DMS53 treated with DMSO at 0.1 percent for 48 hours (cell line): Measurements from ENCODE around the gene MAP2K2.

Experiments used
- DNase-seq: peaks from one replicate; lab custom pipeline; 2025; ENCODE audit not compliant: unreplicated experiment; lab: John Stamatoyannopoulos, UW

The MAP2K2 gene

GRCh38 chr19:4100647-4101495 is 23.1 kb downstream of the MAP2K2 start:
- DNase-seq, result no peak

GRCh38 chr19:4099041-4099764 is 24.7 kb downstream of the MAP2K2 start:
- DNase-seq, result no peak

DNA sequence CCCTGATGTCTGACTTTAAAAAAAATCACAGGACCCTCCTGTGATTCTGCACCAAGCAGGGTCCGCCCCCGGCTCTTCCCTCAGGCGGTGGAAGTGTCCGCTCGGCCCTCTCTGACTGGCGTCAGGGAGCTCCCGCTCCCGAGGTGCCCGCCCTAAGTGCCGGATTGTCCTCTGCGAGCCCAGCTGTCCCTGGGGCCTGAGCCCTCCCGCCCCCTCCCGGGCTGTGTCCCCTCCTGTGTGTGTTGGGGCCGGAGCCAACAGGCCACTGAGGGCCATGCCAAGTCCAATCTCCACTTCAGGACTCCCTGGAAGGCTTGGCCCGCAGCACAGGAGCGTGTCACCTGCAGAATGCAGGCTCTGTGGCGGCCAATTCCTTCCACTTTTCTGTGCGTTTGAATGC is 25.4 kb downstream of the MAP2K2 start:
- no peak for DNase-seq

DNA sequence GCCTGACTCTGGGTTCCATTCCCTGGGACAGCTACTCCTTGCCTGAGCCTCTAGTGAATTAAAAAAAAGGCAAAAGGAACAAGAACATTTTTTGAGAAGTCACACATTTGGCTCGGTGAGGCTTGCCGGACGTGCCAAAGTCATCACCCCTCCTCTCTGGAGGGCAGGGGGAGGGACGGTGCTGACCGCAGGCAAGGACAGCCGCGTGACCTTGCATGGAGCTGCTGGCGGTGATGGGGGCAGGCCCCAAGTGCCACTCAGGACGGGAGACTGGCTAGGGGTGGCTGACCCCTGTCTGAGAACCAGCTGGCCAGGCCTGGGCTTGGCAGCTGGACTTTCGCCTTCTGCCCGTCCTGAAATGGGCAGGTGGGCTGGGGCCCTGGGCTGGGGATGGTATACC is 26.4 kb downstream of the MAP2K2 start:
- DNase-seq, result no peak

GRCh38 chr19:4096049-4096892 is 27.7 kb downstream of the MAP2K2 start:
- no peak for DNase-seq

DNA sequence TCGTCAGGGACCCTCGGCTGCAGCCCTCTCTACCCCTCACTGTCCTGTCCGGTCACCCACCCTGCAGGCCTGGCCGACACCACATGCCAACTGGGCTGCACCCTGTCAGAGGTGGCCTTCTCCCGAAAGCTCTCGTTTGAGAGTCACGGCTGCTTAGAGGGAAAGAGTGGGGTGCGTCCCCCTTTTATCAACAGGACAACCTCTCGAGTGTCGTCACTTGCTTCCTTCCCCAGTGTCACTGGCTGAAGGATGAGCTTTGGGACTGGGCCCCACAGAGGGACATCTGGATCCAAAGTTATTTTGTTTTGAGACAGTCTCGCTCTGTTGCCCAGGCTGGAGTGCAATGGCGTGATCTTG is 28.5 kb downstream of the MAP2K2 start:
- no peak for DNase-seq

- no peak for DNase-seq
These were observed 29.0 kb downstream of the MAP2K2 start for GRCh38 chr19:4094761-4095487.

DNA sequence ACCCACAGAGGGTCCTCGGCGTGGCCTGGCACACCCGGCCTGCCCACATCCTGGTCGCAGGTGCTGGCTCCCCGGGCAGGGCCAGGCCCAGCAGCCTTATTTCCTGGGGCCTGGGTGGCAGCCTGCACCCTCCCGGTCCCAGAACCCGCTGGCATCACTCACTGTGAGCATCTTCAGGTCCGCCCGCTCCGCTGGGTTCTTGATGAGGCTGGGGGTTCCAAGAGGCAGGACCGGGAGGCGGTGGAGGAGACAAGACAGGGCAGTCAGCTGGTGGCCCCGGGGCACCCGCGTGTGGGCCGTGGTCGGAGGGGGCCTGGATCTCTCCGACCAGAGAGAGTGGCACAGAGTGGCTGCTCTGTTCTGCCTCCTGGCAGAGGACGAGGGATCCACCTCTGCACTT is 29.6 kb downstream of the MAP2K2 start:
- no peak for DNase-seq

- no peak for DNase-seq
These were observed 30.2 kb downstream of the MAP2K2 start for GRCh38 chr19:4093643-4094175.

DNA sequence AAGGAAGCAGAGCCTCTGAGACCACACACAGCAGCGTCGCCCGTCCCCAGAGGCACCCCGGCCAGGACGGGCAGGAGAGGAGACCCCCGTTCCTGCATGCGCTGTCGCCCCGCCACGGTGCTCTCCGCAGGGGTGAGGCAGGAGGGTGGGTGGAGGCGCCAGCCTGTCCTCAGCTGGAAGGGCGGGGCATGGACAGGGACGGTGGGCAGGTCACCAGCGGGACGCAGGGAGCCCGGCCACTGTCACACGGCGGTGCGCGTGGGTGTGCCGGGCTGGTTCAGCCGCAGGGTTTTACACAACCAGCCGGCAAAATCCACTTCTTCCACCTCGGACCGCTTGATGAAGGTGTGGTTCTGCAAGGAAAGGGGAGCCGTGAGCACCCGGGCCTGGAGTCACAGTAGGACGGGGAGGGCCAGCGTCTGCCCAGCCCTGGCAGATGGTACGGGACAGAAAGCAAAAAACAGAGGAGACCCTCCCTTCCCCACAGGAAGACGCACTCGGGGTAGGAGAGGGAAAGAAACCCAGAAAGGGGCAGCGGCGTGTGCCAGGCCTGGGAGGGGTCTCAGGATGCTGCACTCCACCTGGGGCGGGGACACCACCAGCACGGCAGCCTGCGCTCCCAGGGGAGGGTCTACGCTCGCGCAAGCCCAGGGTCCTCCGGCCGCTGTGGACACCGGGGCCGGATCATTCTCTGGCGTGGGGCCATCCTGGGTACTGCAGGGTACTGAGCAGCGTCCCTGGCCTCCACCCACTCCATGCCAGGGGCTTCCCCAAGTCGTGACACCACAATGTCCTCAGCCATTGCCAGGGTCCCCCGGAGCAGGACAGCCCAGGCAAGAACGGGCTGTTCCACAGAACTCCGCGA is 33.3 kb downstream of the MAP2K2 start:
- no peak for DNase-seq

- DNase-seq, result no peak
These were observed 34.0 kb downstream of the MAP2K2 start for GRCh38 chr19:4089946-4090345.

GRCh38 chr19:4089400-4089908 is 34.5 kb downstream of the MAP2K2 start:
- no peak for DNase-seq

DNA sequence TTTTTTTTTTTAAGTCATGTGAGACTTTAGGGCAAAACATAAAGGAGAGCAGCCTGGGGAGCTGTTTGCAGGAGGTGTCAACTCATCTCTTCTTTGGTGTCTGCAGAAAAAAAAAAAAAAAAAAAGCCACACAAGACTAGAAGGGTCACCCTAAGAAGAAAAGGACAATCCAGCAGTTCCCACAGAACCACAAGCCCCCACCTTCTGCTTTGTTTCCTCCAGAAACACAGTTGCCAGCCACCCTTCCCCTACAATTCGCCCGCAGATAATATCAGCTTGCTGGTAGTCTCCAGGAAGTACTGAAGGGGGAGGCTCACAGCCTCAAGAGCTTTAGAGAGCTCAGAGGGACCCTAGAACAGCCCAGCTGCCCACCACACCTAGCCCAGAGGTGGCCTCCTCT is 34.9 kb downstream of the MAP2K2 start:
- DNase-seq, result no peak

DNA sequence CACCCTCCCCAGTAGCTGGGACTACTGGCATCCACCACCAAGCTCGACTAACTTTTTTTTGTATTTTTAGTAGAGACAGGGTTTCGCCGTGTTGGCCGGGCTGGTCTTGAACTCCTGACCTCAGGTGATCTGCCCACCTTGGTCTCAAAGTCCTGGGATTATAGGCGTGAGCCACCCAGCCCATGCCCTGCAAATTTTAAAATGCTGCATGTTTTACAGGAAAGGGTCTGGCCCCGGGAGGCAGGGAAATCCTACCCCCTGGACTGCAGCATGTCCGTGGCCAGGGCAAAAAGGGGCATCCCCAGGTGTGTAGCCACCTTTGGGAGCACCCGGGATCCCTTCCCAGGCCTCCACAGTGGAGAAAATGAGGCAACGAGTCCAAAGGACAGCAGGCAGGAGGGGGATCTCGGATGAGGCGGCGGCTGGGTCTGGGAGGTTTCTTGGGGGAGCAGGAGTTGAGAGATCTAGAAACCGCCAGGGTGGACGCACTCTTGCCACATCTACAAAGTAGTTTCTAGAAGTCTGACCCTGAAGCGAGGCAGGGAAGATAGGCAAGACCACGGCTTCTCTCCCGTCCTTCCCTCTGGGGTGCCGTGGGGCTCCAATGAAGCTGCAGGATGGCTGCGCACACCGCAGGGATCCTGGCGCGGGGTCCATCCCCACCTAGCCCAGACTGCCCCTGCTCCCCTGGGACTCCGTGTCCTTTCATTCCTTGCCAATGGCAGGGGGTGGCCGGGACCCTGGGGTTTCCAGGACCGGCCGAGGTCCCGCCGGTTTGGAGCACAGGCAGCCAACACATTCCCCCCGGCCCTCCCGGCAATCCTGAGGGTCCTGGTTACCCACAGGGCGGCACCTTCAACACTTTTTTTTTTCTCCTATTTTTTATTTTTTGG is 35.9 kb downstream of the MAP2K2 start:
- no peak for DNase-seq

- no peak for DNase-seq
These were observed 37.5 kb downstream of the MAP2K2 start for GRCh38 chr19:4086411-4086867.

- DNase-seq, result no peak
These were observed 39.4 kb downstream of the MAP2K2 start for GRCh38 chr19:4084547-4084877.

DNA sequence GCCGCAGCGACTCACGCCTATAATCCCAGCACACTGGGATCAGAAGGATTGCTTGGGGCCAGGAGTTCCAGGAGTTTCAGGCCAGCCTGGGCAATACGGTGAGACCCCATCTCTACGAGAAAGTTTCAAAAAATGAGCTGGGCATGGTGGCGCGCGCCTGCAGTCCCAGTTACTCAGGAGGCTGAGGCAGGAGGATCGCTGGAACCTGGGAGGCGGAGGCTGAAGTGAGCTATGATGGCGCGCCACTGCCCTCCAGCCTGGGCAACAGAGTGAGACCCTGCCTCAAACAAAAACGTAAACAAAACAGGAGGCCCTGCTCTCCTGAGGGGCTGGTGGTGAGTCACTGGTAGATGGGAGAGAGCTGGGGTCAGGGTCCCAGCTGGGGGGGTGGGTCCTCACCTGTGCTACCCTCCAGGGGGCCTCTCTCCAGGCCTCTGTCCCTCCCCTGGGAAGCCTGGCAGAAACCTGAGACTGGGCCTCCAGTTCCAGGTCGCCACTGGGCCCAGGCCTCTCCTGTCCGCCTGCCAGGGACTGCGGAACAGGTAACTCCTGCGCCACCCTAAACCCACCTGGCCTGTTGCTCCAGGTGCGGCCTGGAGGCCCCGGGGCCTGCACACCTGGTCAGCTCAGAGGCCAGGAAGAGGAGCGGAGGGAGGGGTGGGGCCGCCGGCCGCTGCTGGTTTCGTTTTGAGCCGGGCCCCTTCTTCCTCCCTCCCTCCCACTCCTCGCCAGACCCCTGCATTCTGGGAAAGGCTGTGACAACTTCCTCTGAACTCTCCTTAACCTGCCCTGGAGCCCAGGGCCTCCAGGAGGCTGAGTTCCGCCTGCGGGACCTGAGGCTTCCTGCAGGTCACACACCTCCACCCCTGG is 40.0 kb downstream of the MAP2K2 start:
- DNase-seq, result peak; percentile 47

DNA sequence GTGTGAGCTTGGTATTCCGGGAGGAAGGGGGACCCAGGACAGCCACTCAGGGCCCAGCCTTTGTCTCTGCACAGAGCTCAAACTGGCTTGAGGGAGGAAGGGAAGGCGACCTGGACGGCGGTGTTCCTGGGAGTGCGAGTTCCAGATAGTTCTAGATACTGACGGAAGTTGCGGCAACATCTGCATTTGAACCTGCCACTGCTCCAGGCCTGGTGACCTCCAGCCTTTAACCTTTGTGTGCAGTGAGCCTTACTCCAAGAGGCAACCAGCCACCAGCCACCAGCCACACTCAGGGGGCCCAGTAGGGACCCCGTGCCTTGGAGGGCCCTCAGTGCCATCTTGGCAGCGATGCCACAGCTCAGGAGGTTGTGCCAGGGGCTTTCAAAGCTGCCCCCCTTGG is 41.8 kb downstream of the MAP2K2 start:
- no peak for DNase-seq
